ENCODE results near the gene MCL1. TPM values are rescaled to one million over a fixed set of nuclear protein-coding genes. Genes with fewer than 3 reads are reported as not detected.

MCL1 gene
- polyA plus RNA-seq, 2 of the 4 experiments (the other 2 are of a cell fraction), result 80.0 to 202 TPM

DNA sequence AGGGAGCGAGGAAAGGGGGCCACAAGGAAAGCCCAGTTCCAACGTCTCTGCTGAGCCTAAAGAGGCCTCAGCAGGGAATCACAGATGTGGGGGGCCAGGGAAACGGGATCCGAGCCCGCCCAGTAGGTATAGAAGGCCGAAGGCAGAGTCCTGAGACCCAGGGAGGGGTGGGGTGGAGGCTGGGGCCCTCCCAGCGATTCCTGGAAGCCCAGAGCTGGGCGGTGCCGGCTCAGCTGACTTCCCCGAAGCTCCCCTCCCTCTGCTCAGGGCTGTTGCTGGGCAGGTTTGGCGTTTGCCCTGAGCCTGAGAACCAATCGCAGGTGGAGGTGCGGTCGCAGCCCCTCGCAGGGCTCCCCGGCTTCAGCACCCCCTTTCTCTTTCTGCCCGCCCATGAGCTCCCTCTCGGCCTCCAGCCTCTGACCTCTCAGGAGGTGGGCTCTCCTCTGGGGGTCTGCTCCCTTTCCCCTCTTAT, 17.4 kb downstream of the MCL1 start (continued):
- TF ChIP-seq, protein P1, sequence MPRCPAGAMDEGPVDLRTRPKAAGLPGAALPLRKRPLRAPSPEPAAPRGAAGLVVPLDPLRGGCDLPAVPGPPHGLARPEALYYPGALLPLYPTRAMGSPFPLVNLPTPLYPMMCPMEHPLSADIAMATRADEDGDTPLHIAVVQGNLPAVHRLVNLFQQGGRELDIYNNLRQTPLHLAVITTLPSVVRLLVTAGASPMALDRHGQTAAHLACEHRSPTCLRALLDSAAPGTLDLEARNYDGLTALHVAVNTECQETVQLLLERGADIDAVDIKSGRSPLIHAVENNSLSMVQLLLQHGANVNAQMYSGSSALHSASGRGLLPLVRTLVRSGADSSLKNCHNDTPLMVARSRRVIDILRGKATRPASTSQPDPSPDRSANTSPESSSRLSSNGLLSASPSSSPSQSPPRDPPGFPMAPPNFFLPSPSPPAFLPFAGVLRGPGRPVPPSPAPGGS (IDR thresholded peaks at IDR 0.05), result peak; percentile 23; the same call in 1 of the 3 replicates
- no peak for TF ChIP-seq MYC (IDR thresholded peaks at IDR 0.05; ENCODE audit: borderline replicate concordance, low read length)
- no peak for TF ChIP-seq RCOR1 (IDR thresholded peaks at IDR 0.05; ENCODE audit: low read depth, low read length)
- TF ChIP-seq CBX8 (IDR thresholded peaks at IDR 0.05), result no peak
- no peak for TF ChIP-seq KDM1A (IDR thresholded peaks at IDR 0.05; ENCODE audit: low read depth)
- no peak for TF ChIP-seq ESRRA (IDR thresholded peaks at IDR 0.05; ENCODE audit: borderline replicate concordance, low read length)

DNA sequence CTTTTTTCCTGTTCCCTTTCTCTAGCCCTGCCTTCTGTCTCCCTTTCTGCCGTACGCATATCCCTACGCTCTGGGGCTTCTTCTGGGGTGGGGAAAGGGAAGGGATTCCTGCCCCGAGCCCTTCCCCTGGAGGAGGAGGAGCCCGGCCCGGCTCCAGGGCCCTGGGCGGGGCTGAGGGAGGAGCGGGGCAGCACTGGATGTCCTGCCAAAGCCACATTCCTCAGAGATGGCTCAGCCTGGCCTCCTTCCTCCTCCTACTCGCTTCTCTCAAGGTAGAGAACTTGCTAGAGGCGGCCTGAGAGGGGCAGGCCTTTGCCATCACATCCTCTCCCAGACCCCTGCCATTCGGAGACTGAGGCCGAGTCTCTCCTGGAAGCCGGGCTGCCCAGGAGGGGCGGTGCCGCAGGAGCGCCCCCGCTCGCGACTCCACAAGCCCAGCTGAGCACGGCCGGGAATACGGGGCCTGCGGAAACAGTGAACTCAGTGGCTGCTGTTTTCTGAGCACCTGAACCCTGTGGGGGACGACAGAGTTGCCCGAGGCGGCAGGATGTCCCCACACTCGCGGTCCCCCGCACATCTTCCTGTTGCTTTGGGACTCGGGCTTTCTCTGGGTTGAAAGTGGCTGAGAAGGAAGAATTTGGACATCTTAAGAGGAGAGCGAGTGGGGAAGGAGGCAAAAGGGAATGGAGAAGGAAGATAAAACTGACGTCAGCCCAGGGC, 18.0 kb downstream of the MCL1 start:
- ChIA-PET CTCF (interaction anchor here (0.5 to 11.6 kb wide), 71 partner anchors 7 to 648 kb away, joined by 3 to 210 read pairs (median 5); partner anchors contain the start of genes ADAMTSL4, CTSK, ENSA and FALEC), POLR2A (interaction anchor here (0.7 to 7.6 kb wide), 24 partner anchors 8 to 419 kb away, joined by 3 to 201 read pairs (median 6); partner anchors contain the start of genes ENSA, FALEC, GOLPH3L and MCL1)
- peak overlapping the region; percentile 96 for H3K4me2 ChIP-seq
- peak overlapping the region; percentile 46 for H3K4me3 ChIP-seq
- DNase-seq (ENCODE audit: low read depth in 1 of 2, low spot score in 1 of 2) (peak; percentile 96 to 97), ATAC-seq (peak; percentile 67 to 81), FAIRE-seq (no peak)
- 1% methylated on average over 24 of the region's 32 CpGs for WGBS (ENCODE audit: missing lambda C conversion rate)
- peaks cover 51% of the 10 kb centered on the region for H3K4me1 ChIP-seq
- H3K9me3 ChIP-seq, result no peaks in the 10 kb centered on the region
- H3K27ac ChIP-seq, result peak overlapping the region; percentile 97 to 99
- TF ChIP-seq, protein P2, sequence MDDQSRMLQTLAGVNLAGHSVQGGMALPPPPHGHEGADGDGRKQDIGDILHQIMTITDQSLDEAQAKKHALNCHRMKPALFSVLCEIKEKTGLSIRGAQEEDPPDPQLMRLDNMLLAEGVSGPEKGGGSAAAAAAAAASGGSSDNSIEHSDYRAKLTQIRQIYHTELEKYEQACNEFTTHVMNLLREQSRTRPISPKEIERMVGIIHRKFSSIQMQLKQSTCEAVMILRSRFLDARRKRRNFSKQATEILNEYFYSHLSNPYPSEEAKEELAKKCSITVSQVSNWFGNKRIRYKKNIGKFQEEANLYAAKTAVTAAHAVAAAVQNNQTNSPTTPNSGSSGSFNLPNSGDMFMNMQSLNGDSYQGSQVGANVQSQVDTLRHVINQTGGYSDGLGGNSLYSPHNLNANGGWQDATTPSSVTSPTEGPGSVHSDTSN (IDR thresholded peaks at IDR 0.05), result no peak
- no peak for TF ChIP-seq MAFK (IDR thresholded peaks at IDR 0.05; ENCODE audit: partially characterized antibody)
- TF ChIP-seq MAZ (IDR thresholded peaks at IDR 0.05; ENCODE audit: borderline replicate concordance, low read depth, low read length), result 0 out of 2 replicates have a peak, but pooled peaks have one; percentile 11
- TF ChIP-seq PHF8 (IDR thresholded peaks at IDR 0.05; ENCODE audit: borderline replicate concordance, low read depth), result peak; percentile 45; the same call in 1 of the 2 replicates
- TF ChIP-seq ZSCAN20 (CRISPR knock-in tag; IDR thresholded peaks at IDR 0.05), result no peak
- TF ChIP-seq, protein P3, sequence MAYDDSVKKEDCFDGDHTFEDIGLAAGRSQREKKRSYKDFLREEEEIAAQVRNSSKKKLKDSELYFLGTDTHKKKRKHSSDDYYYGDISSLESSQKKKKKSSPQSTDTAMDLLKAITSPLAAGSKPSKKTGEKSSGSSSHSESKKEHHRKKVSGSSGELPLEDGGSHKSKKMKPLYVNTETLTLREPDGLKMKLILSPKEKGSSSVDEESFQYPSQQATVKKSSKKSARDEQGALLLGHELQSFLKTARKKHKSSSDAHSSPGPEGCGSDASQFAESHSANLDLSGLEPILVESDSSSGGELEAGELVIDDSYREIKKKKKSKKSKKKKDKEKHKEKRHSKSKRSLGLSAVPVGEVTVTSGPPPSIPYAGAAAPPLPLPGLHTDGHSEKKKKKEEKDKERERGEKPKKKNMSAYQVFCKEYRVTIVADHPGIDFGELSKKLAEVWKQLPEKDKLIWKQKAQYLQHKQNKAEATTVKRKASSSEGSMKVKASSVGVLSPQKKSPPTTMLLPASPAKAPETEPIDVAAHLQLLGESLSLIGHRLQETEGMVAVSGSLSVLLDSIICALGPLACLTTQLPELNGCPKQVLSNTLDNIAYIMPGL (CRISPR knock-in tag; IDR thresholded peaks at IDR 0.05; ENCODE audit: borderline replicate concordance), result no peak
- TF ChIP-seq CBX2 (IDR thresholded peaks at IDR 0.05; ENCODE audit: borderline replicate concordance, low read depth), result no peak
- no peak for TF ChIP-seq HDAC2 (IDR thresholded peaks at IDR 0.05)
- TF ChIP-seq HEYL (CRISPR knock-in tag; IDR thresholded peaks at IDR 0.05), result no peak
- TF ChIP-seq MYC (IDR thresholded peaks at IDR 0.05; ENCODE audit: borderline replicate concordance, low read length), result no peak
- no peak for TF ChIP-seq KDM5A (IDR thresholded peaks at IDR 0.05)
- TF ChIP-seq RNF2 (IDR thresholded peaks at IDR 0.05; ENCODE audit: borderline replicate concordance, low read depth), result no peak
- TF ChIP-seq ZNF302 (CRISPR knock-in tag; IDR thresholded peaks at IDR 0.05), result no peak
- TF ChIP-seq NFE2L2 (conservative IDR thresholded peaks at IDR 0.05; ENCODE audit: low read length), result no peak
- no peak for TF ChIP-seq RCOR1 (IDR thresholded peaks at IDR 0.05; ENCODE audit: low read depth, low read length)
- TF ChIP-seq, protein P4, sequence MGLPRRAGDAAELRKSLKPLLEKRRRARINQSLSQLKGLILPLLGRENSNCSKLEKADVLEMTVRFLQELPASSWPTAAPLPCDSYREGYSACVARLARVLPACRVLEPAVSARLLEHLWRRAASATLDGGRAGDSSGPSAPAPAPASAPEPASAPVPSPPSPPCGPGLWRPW (IDR thresholded peaks at IDR 0.05), result no peak
- TF ChIP-seq, protein P5, sequence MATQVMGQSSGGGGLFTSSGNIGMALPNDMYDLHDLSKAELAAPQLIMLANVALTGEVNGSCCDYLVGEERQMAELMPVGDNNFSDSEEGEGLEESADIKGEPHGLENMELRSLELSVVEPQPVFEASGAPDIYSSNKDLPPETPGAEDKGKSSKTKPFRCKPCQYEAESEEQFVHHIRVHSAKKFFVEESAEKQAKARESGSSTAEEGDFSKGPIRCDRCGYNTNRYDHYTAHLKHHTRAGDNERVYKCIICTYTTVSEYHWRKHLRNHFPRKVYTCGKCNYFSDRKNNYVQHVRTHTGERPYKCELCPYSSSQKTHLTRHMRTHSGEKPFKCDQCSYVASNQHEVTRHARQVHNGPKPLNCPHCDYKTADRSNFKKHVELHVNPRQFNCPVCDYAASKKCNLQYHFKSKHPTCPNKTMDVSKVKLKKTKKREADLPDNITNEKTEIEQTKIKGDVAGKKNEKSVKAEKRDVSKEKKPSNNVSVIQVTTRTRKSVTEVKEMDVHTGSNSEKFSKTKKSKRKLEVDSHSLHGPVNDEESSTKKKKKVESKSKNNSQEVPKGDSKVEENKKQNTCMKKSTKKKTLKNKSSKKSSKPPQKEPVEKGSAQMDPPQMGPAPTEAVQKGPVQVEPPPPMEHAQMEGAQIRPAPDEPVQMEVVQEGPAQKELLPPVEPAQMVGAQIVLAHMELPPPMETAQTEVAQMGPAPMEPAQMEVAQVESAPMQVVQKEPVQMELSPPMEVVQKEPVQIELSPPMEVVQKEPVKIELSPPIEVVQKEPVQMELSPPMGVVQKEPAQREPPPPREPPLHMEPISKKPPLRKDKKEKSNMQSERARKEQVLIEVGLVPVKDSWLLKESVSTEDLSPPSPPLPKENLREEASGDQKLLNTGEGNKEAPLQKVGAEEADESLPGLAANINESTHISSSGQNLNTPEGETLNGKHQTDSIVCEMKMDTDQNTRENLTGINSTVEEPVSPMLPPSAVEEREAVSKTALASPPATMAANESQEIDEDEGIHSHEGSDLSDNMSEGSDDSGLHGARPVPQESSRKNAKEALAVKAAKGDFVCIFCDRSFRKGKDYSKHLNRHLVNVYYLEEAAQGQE (IDR thresholded peaks at IDR 0.05), result no peak
- TF ChIP-seq, protein P6, sequence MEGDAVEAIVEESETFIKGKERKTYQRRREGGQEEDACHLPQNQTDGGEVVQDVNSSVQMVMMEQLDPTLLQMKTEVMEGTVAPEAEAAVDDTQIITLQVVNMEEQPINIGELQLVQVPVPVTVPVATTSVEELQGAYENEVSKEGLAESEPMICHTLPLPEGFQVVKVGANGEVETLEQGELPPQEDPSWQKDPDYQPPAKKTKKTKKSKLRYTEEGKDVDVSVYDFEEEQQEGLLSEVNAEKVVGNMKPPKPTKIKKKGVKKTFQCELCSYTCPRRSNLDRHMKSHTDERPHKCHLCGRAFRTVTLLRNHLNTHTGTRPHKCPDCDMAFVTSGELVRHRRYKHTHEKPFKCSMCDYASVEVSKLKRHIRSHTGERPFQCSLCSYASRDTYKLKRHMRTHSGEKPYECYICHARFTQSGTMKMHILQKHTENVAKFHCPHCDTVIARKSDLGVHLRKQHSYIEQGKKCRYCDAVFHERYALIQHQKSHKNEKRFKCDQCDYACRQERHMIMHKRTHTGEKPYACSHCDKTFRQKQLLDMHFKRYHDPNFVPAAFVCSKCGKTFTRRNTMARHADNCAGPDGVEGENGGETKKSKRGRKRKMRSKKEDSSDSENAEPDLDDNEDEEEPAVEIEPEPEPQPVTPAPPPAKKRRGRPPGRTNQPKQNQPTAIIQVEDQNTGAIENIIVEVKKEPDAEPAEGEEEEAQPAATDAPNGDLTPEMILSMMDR (IDR thresholded peaks at IDR 0.05), result 0 out of 3 replicates have a peak, but pooled peaks have one; percentile 33
- TF ChIP-seq, protein P7, sequence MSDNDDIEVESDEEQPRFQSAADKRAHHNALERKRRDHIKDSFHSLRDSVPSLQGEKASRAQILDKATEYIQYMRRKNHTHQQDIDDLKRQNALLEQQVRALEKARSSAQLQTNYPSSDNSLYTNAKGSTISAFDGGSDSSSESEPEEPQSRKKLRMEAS (IDR thresholded peaks at IDR 0.05), result peak; percentile 50
- TF ChIP-seq, protein P8, sequence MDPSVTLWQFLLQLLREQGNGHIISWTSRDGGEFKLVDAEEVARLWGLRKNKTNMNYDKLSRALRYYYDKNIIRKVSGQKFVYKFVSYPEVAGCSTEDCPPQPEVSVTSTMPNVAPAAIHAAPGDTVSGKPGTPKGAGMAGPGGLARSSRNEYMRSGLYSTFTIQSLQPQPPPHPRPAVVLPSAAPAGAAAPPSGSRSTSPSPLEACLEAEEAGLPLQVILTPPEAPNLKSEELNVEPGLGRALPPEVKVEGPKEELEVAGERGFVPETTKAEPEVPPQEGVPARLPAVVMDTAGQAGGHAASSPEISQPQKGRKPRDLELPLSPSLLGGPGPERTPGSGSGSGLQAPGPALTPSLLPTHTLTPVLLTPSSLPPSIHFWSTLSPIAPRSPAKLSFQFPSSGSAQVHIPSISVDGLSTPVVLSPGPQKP (IDR thresholded peaks at IDR 0.05; ENCODE audit: low read depth, low read length), result no peak
- TF ChIP-seq JUNB (IDR thresholded peaks at IDR 0.05), result 0 out of 2 replicates have a peak, but pooled peaks have one; percentile 24

Measured in A549 (cell line).